T-cell (primary cell): ENCODE data around the gene SAMD9. TPM values are rescaled to one million over a fixed set of nuclear protein-coding genes. Genes with fewer than 3 reads are reported as not detected.
"Not testable (repeated sequence)": the region's sequence is repeated elsewhere in the genome, so short reads cannot be mapped to it uniquely, and the experiment has no call there.

Source experiments
- ATAC-seq, 4 experiments: fragments of 200-7000 bp in 3 of 4; fragments of 150-1000 bp in 1 of 4; cut with Tn5 transposase; replicated peaks in 1 of 4; 1 replicate in 3 of 4; 2 replicates in 1 of 4; pipeline ENCODE4 v1.10.0; 2021; ENCODE audit warnings: moderate library complexity in 3 of 4, mild to moderate bottlenecking in 2 of 4, moderate number of reproducible peaks in 1 of 4
- CTCF ChIA-PET, 2 donors: fragments of 300-600 bp; sonication (Branson Sonifier 250); formaldehyde crosslinking; loops; one replicate each; lab custom pipeline; 2022; ENCODE audit warnings: antibody characterized with exemption in 2 of 2; lab: Charles Lee
- POLR2A ChIA-PET, 2 donors: fragments of 300-600 bp; sonication (Branson Sonifier 250); formaldehyde crosslinking; loops; one replicate each; lab custom pipeline; 2022; ENCODE audit warnings: antibody characterized with exemption in 2 of 2; lab: Charles Lee
- DNase-seq, 35 experiments: peaks; one replicate each; pipeline versions ENCODE4 v3.0.0 to v3.0.0-alpha.2; 2013 to 2023
- H3K27ac ChIP-seq: one replicate; pipeline ENCODE4 v1.5.1; 2013; ENCODE audit warnings: low read length
- H3K27me3 ChIP-seq, 2 experiments: replicated peaks in 1 of 2; 1 replicate in 1 of 2; 2 replicates in 1 of 2; pipeline versions ENCODE4 v1.6.1 to v1.7.0; 2013; ENCODE audit warnings: low read length in 1 of 2, mixed read lengths in 1 of 2; ENCODE audit not compliant: control insufficient read depth in 2 of 2, insufficient read depth in 2 of 2; ENCODE audit errors: extremely low read depth in 1 of 2
- H3K36me3 ChIP-seq, 2 donors: 1 replicate in 1 of 2; 2 replicates in 1 of 2; pipeline versions ENCODE4 v1.6.1 to v1.7.0; 2013; ENCODE audit warnings: low read length in 1 of 2; ENCODE audit not compliant: control insufficient read depth in 2 of 2, insufficient read depth in 1 of 2; ENCODE audit errors: extremely low read depth in 1 of 2
- H3K4me1 ChIP-seq, 2 experiments: 1 replicate in 1 of 2; 2 replicates in 1 of 2; pipeline versions ENCODE4 v1.6.1 to v1.7.0; 2013; ENCODE audit warnings: low read length in 2 of 2, mixed read lengths in 1 of 2; ENCODE audit not compliant: insufficient read depth in 2 of 2, control insufficient read depth in 1 of 2; ENCODE audit errors: extremely low read depth in 1 of 2
- H3K4me3 ChIP-seq, 2 donors: 1 replicate in 1 of 2; 2 replicates in 1 of 2; pipeline versions ENCODE4 v1.5.1 to v1.7.0; 2013; ENCODE audit warnings: mild to moderate bottlenecking in 2 of 2, low read length in 1 of 2, moderate library complexity in 1 of 2; ENCODE audit not compliant: control insufficient read depth in 1 of 2; ENCODE audit errors: extremely low read depth in 1 of 2
- H3K9me3 ChIP-seq: 2 replicates; pipeline ENCODE4 v1.7.0; 2013
- H3K27ac Mint-ChIP-seq, 2 donors: one replicate each; pipeline ENCODE4 v1.8.0; 2020 to 2021; ENCODE audit warnings: mild to moderate bottlenecking in 2 of 2, mixed read lengths in 2 of 2
- H3K27me3 Mint-ChIP-seq, 2 donors: one replicate each; pipeline ENCODE4 v1.8.0; 2021 to 2022; ENCODE audit warnings: mixed read lengths in 2 of 2
- H3K36me3 Mint-ChIP-seq: one replicate; pipeline ENCODE4 v1.8.0; 2021; ENCODE audit warnings: mixed read lengths
- H3K4me1 Mint-ChIP-seq, 3 donors: one replicate each; pipeline ENCODE4 v1.8.0; 2020 to 2022; ENCODE audit warnings: mixed read lengths in 3 of 3, mild to moderate bottlenecking in 1 of 3
- H3K4me3 Mint-ChIP-seq, 3 donors: one replicate each; pipeline ENCODE4 v1.8.0; 2020 to 2022; ENCODE audit warnings: mild to moderate bottlenecking in 3 of 3, mixed read lengths in 3 of 3, moderate library complexity in 3 of 3
- H3K9me3 Mint-ChIP-seq, 3 donors: one replicate each; pipeline ENCODE4 v1.8.0; 2020 to 2022; ENCODE audit warnings: mixed read lengths in 3 of 3
- WGBS: methylation state at CpG from one replicate; pipeline ENCODE4 v1.1.5; 2013; ENCODE audit warnings: missing lambda C conversion rate; ENCODE audit not compliant: insufficient coverage; 5-methylcytosine and 5-hydroxymethylcytosine counted together
- total RNA-seq, 35 experiments: library from RNA in 6 of 35; stranded (reverse) in 6 of 35; fragments of 120-200 nt in 1 of 35; gene quantifications; one replicate each; pipeline versions ENCODE4 v1.2.1 to v1.2.4 and lab custom pipeline; 2013 to 2026

SAMD9 gene
- total RNA-seq, 5 donors from 2014 or later (not counting 1 experiment from before 2014, with no cell fraction given) = 28.2 to 42.2 (median 38.1) TPM

DNA sequence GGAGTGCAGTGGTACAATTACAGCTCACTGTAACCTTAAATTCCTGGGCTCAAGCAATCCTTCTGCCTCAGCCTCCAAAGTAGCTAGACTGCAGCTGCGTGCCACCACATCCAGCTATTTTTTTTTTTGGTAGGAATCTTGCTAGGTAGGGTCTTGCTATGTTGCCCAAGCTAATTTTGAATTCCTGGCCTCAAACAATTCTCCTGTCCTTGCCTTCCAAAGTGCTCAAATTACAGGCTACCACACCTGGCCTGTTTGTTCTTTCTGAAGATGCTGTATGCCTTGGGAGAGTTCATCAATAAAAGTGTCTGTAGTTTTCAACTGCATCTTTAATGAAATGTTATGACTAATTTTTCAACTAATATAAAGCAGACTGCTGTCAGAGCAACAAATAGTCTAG, 452 bp downstream of the SAMD9 start:
- POLR2A ChIA-PET = interaction anchor here (0.5 to 2.2 kb wide), 12 partner anchors 34 to 1889 kb away, joined by 3 to 13 read pairs (median 3); partner anchors contain the start of genes PEX1 (in 1 of the 2), RBM48 (in 1 of the 2) and VPS50 (in 1 of the 2)
- peak in 2 of 4 experiments; percentile 36 to 48 for ATAC-seq

DNA sequence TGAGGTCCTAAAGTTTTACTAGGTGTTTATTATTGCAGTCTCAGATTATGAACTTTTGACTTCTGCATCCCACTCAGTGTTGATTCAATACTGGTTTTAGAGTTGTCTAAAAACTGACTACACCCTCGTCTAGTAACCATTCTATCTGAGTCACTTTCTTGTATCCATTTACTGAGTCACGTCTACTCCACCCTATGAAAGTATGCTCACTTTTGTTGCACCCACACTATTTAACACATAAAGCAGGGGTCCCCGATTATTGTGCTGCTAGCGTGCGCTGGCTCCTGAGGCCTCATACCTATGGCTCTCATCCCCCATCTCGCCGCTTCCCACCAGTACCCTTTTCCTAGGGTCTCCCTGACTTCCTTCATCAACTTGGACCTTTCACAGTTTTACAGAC, 2.0 kb downstream of the SAMD9 start:
- peaks cover 0 to 7% of the 10 kb centered on the region in 2 donors for H3K36me3 ChIP-seq
- CTCF ChIA-PET = no interaction called here
- no peak for DNase-seq
- H3K27ac Mint-ChIP-seq = peak overlapping the region; percentile 88 to 97
- H3K27me3 ChIP-seq = no peaks in the 10 kb centered on the region
- peak overlapping the region; percentile 70 for H3K27ac ChIP-seq
- H3K36me3 Mint-ChIP-seq = peaks cover 62% of the 10 kb centered on the region
- H3K4me1 ChIP-seq = peaks cover 13 to 22% of the 10 kb centered on the region in 2 experiments
- H3K4me3 ChIP-seq = peak overlapping the region; percentile 49 to 51
- no peak for ATAC-seq
- POLR2A ChIA-PET = no interaction called here
- peak overlapping the region; percentile 74 to 92 (median 86) for H3K4me3 Mint-ChIP-seq
- H3K9me3 Mint-ChIP-seq = peaks cover 11 to 31% (median 15%) of the 10 kb centered on the region in 3 donors
- no peaks in the 10 kb centered on the region for H3K27me3 Mint-ChIP-seq
- H3K4me1 Mint-ChIP-seq = peaks cover 60 to 73% (median 67%) of the 10 kb centered on the region in 3 donors
- 56% methylated on average over 4 of the region's 7 CpGs for WGBS
- H3K9me3 ChIP-seq = no peaks in the 10 kb centered on the region

More for the DNA sequence above, 452 bp downstream of the SAMD9 start:
- peaks cover 53% of the 10 kb centered on the region for H3K36me3 Mint-ChIP-seq
- no peaks in the 10 kb centered on the region for H3K27me3 ChIP-seq
- peak overlapping the region; percentile 70 for H3K27ac ChIP-seq
- H3K9me3 ChIP-seq = no peaks in the 10 kb centered on the region
- DNase-seq = peak in 1 of 35 experiments; percentile 14
- CTCF ChIA-PET = interaction anchor here (0.5 to 2.2 kb wide), 16 partner anchors 10 to 1541 kb away, joined by 3 to 14 read pairs (median 5); partner anchors contain the start of genes HEPACAM2 (in 1 of the 2), PEX1 (in 1 of the 2), RBM48 (in 1 of the 2) and VPS50 (in 1 of the 2)
- peak overlapping the region; percentile 33 to 49 for H3K4me3 ChIP-seq
- peak overlapping the region; percentile 88 to 97 for H3K27ac Mint-ChIP-seq
- H3K9me3 Mint-ChIP-seq = peaks cover 8 to 21% (median 13%) of the 10 kb centered on the region in 3 donors
- H3K4me1 ChIP-seq = peaks cover 13 to 22% of the 10 kb centered on the region in 2 experiments
- H3K27me3 Mint-ChIP-seq = no peaks in the 10 kb centered on the region
- H3K4me3 Mint-ChIP-seq = peak overlapping the region; percentile 74 to 92 (median 86)
- peaks cover 50 to 61% (median 54%) of the 10 kb centered on the region in 3 donors for H3K4me1 Mint-ChIP-seq
- peaks cover 0 to 7% of the 10 kb centered on the region in 2 donors for H3K36me3 ChIP-seq
- no CpG with 5 or more reads among the region's 1 CpG for WGBS

DNA sequence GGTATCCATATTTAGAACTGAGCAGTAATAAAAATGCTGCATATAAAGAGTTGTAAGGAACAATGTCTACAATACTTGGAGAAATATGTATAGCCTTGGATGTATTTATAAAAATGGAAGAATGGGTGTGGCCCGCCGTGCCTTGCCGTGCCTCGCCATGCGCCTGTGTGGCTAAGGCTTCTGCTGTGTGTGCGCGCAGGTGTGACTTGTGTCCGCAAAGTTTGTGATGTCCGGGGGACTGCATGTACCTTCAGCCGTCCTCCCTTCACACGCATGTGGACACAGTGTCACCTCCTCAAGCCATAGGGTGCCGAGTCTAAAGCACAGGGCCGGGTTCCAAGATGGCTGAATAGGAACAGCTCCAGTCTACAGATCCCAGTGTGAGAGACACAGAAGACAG, 9.8 kb downstream of the SAMD9 start:
- Mint-ChIP-seq H3K27me3 (no peaks in the 10 kb centered on the region), H3K9me3 (peaks cover 17 to 62% (median 36%) of the 10 kb centered on the region in 3 donors), H3K4me1 (peaks cover 19 to 30% (median 20%) of the 10 kb centered on the region in 3 donors), H3K36me3 (peaks cover 95% of the 10 kb centered on the region), H3K27ac (no peak overlapping the region), H3K4me3 (no peak overlapping the region)
- H3K4me3 ChIP-seq = peak overlapping the region in 1 of 2 donors; percentile 32
- WGBS = 88% methylated on average over 13 of the region's 13 CpGs
- H3K36me3 ChIP-seq = peaks cover 17 to 49% of the 10 kb centered on the region in 2 donors
- ATAC-seq = no peak
- ChIA-PET POLR2A (no interaction called here), CTCF (no interaction called here)
- H3K27ac ChIP-seq = no peak overlapping the region
- no peaks in the 10 kb centered on the region for H3K27me3 ChIP-seq
- peaks cover 32% of the 10 kb centered on the region for H3K9me3 ChIP-seq
- DNase-seq = no peak
- H3K4me1 ChIP-seq = no peaks in the 10 kb centered on the region

DNA sequence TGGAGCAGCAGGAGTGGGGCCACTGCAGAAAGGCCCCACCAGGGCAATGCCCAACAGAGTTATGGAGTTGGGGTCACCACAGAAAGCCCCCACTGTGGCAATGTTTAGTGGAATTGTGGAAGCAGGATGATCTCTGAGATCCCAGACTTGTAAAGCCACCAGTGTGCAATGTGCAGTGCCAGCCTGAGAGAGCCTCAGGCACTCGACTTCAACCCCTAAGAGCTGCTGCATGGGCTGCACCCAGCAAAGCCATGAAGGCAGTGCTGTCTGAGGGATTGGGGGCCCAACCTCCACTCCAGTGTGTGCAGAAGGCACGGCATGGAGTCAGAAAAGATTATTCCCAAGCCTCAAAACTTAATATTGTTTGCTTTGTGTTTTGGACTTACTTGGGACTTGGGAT, 20.4 kb downstream of the SAMD9 start:
- Mint-ChIP-seq H3K4me3 (no peak overlapping the region), H3K27ac (no peak overlapping the region), H3K27me3 (no peaks in the 10 kb centered on the region), H3K4me1 (no peaks in the 10 kb centered on the region), H3K9me3 (peaks cover 8 to 51% (median 37%) of the 10 kb centered on the region in 3 donors), H3K36me3 (peaks cover under 1% of the 10 kb centered on the region)
- DNase-seq = no peak
- ChIA-PET CTCF (no interaction called here), POLR2A (no interaction called here)
- Histone ChIP-seq H3K27ac (no peak overlapping the region), H3K36me3 (no peaks in the 10 kb centered on the region), H3K4me3 (no peak overlapping the region), H3K4me1 (no peaks in the 10 kb centered on the region), H3K27me3 (peaks cover 0 to 3% of the 10 kb centered on the region in 2 experiments), H3K9me3 (peaks cover 17% of the 10 kb centered on the region)
- 90% methylated on average over 1 of the region's 2 CpGs for WGBS
- no peak for ATAC-seq

DNA sequence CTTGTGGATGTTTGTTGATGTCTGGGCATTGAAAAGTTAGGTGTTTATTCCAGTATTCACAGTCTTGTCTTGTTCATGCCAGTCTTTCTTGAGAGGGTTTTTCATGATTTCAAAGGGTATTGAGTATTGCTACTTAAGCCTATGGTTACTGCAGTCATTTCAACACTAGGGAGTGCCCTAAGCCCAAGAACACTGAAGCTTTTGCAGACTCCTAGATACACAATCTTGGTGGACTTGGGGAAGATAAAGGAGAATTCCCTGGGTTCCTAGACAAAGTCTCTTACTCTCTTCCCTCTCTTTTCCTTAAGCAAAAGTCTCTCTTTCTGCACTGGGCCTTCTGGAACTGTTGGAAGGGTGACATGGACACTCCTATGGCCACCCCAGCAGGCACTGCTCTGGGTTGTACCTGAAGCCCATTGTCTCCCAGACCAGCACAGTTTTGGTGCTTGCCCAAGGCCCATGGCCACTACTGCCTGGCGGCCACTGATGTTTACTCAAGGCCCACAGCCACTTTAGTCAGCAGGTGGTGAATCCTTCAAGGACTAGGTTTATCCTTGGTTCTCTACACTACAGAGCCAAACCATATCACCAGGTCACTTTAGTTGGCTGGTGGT, 24.9 kb downstream of the SAMD9 start:
- peaks cover 4% of the 10 kb centered on the region for H3K36me3 Mint-ChIP-seq
- no peak overlapping the region for H3K27ac ChIP-seq
- ATAC-seq (no peak), DNase-seq (peak in 1 of 35 experiments; percentile 20)
- no peak overlapping the region for H3K4me3 Mint-ChIP-seq
- no peaks in the 10 kb centered on the region for H3K4me1 ChIP-seq
- WGBS = 80% methylated on average over 1 of the region's 1 CpG
- H3K9me3 Mint-ChIP-seq = peaks cover 0 to 50% (median 26%) of the 10 kb centered on the region in 3 donors
- H3K27me3 Mint-ChIP-seq = peaks cover 3 to 19% of the 10 kb centered on the region in 2 donors
- peaks cover 9% of the 10 kb centered on the region for H3K9me3 ChIP-seq
- H3K27ac Mint-ChIP-seq = no peak overlapping the region
- peaks cover 0 to 3% of the 10 kb centered on the region in 2 experiments for H3K27me3 ChIP-seq
- H3K4me1 Mint-ChIP-seq = no peaks in the 10 kb centered on the region
- POLR2A ChIA-PET = no interaction called here
- no peak overlapping the region for H3K4me3 ChIP-seq
- H3K36me3 ChIP-seq = no peaks in the 10 kb centered on the region
- CTCF ChIA-PET = no interaction called here

DNA sequence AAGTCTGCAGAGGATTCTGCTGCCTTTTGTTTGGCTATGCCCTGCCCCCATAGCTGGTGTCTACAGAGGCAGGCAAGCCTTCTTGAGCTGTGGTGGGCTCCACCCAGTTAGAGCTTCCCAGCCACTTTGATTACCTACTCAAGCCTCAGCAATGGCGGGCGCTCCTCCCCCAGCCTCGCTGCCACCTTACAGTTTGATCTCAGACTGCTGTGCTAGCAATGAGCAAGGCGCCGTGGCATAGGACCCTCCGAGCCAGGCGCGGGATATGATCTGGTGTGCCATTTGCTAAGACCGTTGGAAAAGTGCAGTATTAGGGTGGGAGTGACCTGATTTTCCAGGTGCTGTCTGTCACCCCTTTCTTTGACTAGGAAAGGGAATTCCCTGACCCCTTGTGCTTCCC, 44.4 kb downstream of the SAMD9 start:
- H3K4me1 Mint-ChIP-seq, ATAC-seq, POLR2A ChIA-PET, H3K36me3 Mint-ChIP-seq, CTCF ChIA-PET, H3K27ac ChIP-seq, H3K4me3 Mint-ChIP-seq, H3K36me3 ChIP-seq, H3K4me1 ChIP-seq, H3K4me3 ChIP-seq, DNase-seq, H3K9me3 ChIP-seq, H3K27ac Mint-ChIP-seq: not testable (repeated sequence)
- peaks cover 9 to 20% (median 16%) of the 10 kb centered on the region in 3 donors for H3K9me3 Mint-ChIP-seq
- 83% methylated on average over 8 of the region's 9 CpGs for WGBS
- peaks cover 33 to 35% of the 10 kb centered on the region in 2 donors for H3K27me3 Mint-ChIP-seq
- peaks cover 0 to 16% of the 10 kb centered on the region in 2 experiments for H3K27me3 ChIP-seq
